ENCODE measurements around the gene CMTM6. TPM values are rescaled to one million over a fixed set of nuclear protein-coding genes. Genes with fewer than 3 reads are reported as not detected.

CMTM6 gene
- total and polyA plus RNA-seq, 2 of the 8 experiments (the other 6 are each of a cell fraction or from before 2014, with no cell fraction given): 24.0 to 51.5 TPM

DNA sequence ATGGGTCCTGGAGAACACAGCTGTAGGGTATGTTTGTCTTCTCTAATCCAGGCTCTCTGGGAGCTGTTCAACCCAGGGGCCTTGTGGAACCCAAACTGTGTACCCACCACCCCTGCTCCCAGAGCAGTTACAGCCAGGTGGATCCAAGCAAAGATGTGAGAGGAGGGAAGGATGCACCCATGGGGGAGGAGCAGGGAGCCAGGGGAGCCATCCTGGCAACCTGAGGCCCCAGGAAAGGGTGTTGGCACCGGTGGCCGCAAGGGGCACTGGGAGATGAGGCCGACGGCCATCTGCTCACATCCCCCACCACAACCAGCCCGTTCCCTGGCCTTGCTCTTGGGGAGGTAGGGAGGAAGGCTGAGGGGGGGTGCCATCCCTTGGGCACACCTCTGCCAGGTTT, 43.2 kb downstream of the CMTM6 start:
- peak overlapping the region; percentile 72; the same call in 1 of the 2 replicates for H2BK15ac ChIP-seq (ENCODE audit: low read length)
- H3K79me1 ChIP-seq (ENCODE audit: low read depth, low read length): no peaks in the 10 kb centered on the region
- no peak overlapping the region for H3K56ac ChIP-seq (replicated peaks; ENCODE audit: insufficient read length, low read depth, low read length)
- H2BK120ac ChIP-seq (replicated peaks; ENCODE audit: low read depth, low read length): peak overlapping the region; percentile 7
- no peaks in the 10 kb centered on the region; the same call in 1 of the 2 replicates for H3K23me2 ChIP-seq (ENCODE audit: low read depth, low read length)
- peaks cover 11 to 21% (median 16%) of the 10 kb centered on the region in 4 experiments for H3K4me1 ChIP-seq (replicated peaks in 1 of 4; ENCODE audit: control insufficient read depth in 3 of 4, insufficient read depth in 4 of 4, low read length in 3 of 4)
- H4K5ac ChIP-seq (ENCODE audit: insufficient read length, low read depth, low read length): peak overlapping the region; percentile 2
- peak overlapping the region; percentile 96 for H3K18ac ChIP-seq (ENCODE audit: extremely low read depth, low read length)
- whole genome bisulfite sequencing, 2 experiments (ENCODE audit: extremely low coverage in 1 of 2, insufficient coverage in 1 of 2, insufficient read length in 1 of 2, insufficient replicate concordance in 2 of 2, low coverage in 1 of 2, low lambda C conversion rate in 2 of 2, missing lambda C conversion rate in 1 of 2): 98% methylated on average over 5 of the region's 5 CpGs; no CpG with 5 or more reads in 1 of the 2 experiments
- H2AK5ac ChIP-seq (ENCODE audit: low read depth, low read length): peak overlapping the region; percentile 90; the same call in 1 of the 2 replicates
- POLR2A ChIA-PET (ENCODE audit: partially characterized antibody): interaction anchor here (0.9 to 2.0 kb wide), 3 partner anchors 10 to 110 kb away, joined by 3 to 6 read pairs (median 5); no protein-coding TSS in a partner anchor
- no peaks in the 10 kb centered on the region for H4K20me1 ChIP-seq (replicated peaks in 1 of 2; ENCODE audit: control insufficient read depth in 1 of 2, insufficient read depth in 2 of 2, low read length in 2 of 2)
- peak overlapping the region; percentile 62 for H3K27ac ChIP-seq (ENCODE audit: low read depth, low read length)
- no peak overlapping the region for H2AFZ ChIP-seq (ENCODE audit: low read length)
- H3K4me3 ChIP-seq (ENCODE audit: extremely low read depth in 1 of 4, insufficient read depth in 2 of 4, low read depth in 3 of 4, low read length in 4 of 4): no peak overlapping the region
- H2BK5ac ChIP-seq (ENCODE audit: low read depth, low read length): peak overlapping the region; percentile 85; the same call in 1 of the 2 replicates
- no peak for FAIRE-seq
- no peaks in the 10 kb centered on the region for H3K27me3 ChIP-seq (replicated peaks in 1 of 4; ENCODE audit: control insufficient read depth in 3 of 4, extremely low read depth in 1 of 4, insufficient read depth in 3 of 4, low read length in 3 of 4)
- H4K8ac ChIP-seq (ENCODE audit: extremely low read depth, insufficient read depth, low read length): no peak overlapping the region
- peak overlapping the region; percentile 86 for H2BK20ac ChIP-seq (ENCODE audit: low read length)
- no peaks in the 10 kb centered on the region for H3K9me3 ChIP-seq (ENCODE audit: insufficient read depth in 2 of 2, low read depth in 1 of 2, low read length in 1 of 2)
- H2BK12ac ChIP-seq (ENCODE audit: low read depth, low read length): peak overlapping the region; percentile 97
- H3K4me2 ChIP-seq (ENCODE audit: insufficient read depth in 1 of 2, low read depth in 2 of 2, low read length in 2 of 2): peak overlapping the region in 1 of 2 experiments; percentile 38; a peak in 3 of 4 replicates
- H4K91ac ChIP-seq (replicated peaks; ENCODE audit: insufficient read length, low read length): peak overlapping the region; percentile 63
- H3K36me3 ChIP-seq (ENCODE audit: control insufficient read depth in 2 of 4, insufficient read depth in 4 of 4, low read length in 3 of 4): peaks cover 0 to 3% (median 0%) of the 10 kb centered on the region in 4 experiments; a peak in 2 of 8 replicates
- peak overlapping the region; percentile 28 for H3K4ac ChIP-seq (replicated peaks; ENCODE audit: insufficient read length, low read depth, low read length)
- H3K79me2 ChIP-seq (ENCODE audit: control insufficient read depth in 1 of 2, insufficient read depth in 2 of 2, low read length in 2 of 2): no peaks in the 10 kb centered on the region
- no peak overlapping the region; a peak in 2 of 7 replicates for H3K9ac ChIP-seq (replicated peaks in 1 of 4; ENCODE audit: extremely low read depth in 1 of 4, low read depth in 3 of 4, low read length in 3 of 4)
- DNase-seq (ENCODE audit: low read depth in 1 of 2, low spot score in 2 of 2): no peak
- no peak for TF ChIP-seq GABPA (IDR thresholded peaks at IDR 0.05; ENCODE audit: borderline replicate concordance, insufficient read depth, low read length)
- no peak for TF ChIP-seq EZH2 (IDR thresholded peaks at IDR 0.05; ENCODE audit: low read depth, low read length, severe bottlenecking)
- TF ChIP-seq POU5F1 (IDR thresholded peaks at IDR 0.05; ENCODE audit: low read depth, low read length): no peak
- no peak for TF ChIP-seq TAF7 (optimal IDR thresholded peaks at IDR 0.05; ENCODE audit: borderline replicate concordance, low read depth, low read length)
- no peak for TF ChIP-seq JUND (IDR thresholded peaks at IDR 0.05; ENCODE audit: low read length)
- no peak for TF ChIP-seq TEAD4 (IDR thresholded peaks at IDR 0.05; ENCODE audit: low read depth, low read length)
- no peak for TF ChIP-seq CREB1 (IDR thresholded peaks at IDR 0.05)
- TF ChIP-seq HDAC2 (IDR thresholded peaks at IDR 0.05; ENCODE audit: borderline replicate concordance in 1 of 2, low read depth in 2 of 2, low read length in 2 of 2): no peak
- no peak for TF ChIP-seq YY1 (IDR thresholded peaks at IDR 0.05; ENCODE audit: low read depth, low read length)
- no peak for TF ChIP-seq EP300 (IDR thresholded peaks at IDR 0.05; ENCODE audit: borderline replicate concordance in 1 of 2, low read depth in 2 of 2, low read length in 2 of 2)
- no peak for TF ChIP-seq FOSL1 (IDR thresholded peaks at IDR 0.05; ENCODE audit: insufficient read depth, low read depth, low read length)
- TF ChIP-seq POLR2AphosphoS5 (IDR thresholded peaks at IDR 0.05; ENCODE audit: low read depth, low read length): no peak
- no peak for TF ChIP-seq TCF12 (IDR thresholded peaks at IDR 0.05; ENCODE audit: low read depth, low read length)
- TF ChIP-seq GTF2F1 (IDR thresholded peaks at IDR 0.05; ENCODE audit: borderline replicate concordance, low read depth, low read length): no peak
- H3K14ac ChIP-seq (ENCODE audit: insufficient read length): no peak overlapping the region
- CTCF ChIA-PET (ENCODE audit: partially characterized antibody): interaction anchor here (1.2 to 2.6 kb wide), 6 partner anchors 10 to 163 kb away, joined by 3 to 19 read pairs (median 5); no protein-coding TSS in a partner anchor
- no peak overlapping the region for H3K23ac ChIP-seq (ENCODE audit: insufficient read length)

Measured in H1 (cell line).